Osteoblast (primary cell): ENCODE measurements around the gene CCT3. TPM values are rescaled to one million over a fixed set of nuclear protein-coding genes. Genes with fewer than 3 reads are reported as not detected.

Experiments
- DNase-seq: peaks from one replicate; pipeline ENCODE4 v3.0.0; 2011; ENCODE audit warnings: low spot score, mixed read lengths; ENCODE audit not compliant: insufficient read length; ENCODE audit errors: missing footprints
- H2AFZ ChIP-seq: 2 replicates; pipeline ENCODE4 v1.6.0; 2011; ENCODE audit warnings: mild to moderate bottlenecking, low read length
- H3K27ac ChIP-seq: 2 replicates; pipeline ENCODE4 v1.5.1; 2011; ENCODE audit warnings: mild to moderate bottlenecking, low read depth, low read length, moderate library complexity
- H3K27me3 ChIP-seq: 2 replicates; pipeline ENCODE4 v1.6.0; 2012; ENCODE audit warnings: mild to moderate bottlenecking, control low read depth, inconsistent platforms, low read length, moderate library complexity; ENCODE audit not compliant: insufficient read depth
- H3K36me3 ChIP-seq: 2 replicates; pipeline ENCODE4 v1.5.1; 2011; ENCODE audit warnings: mild to moderate bottlenecking, low read length, control low read depth, moderate library complexity; ENCODE audit not compliant: insufficient read depth
- H3K4me1 ChIP-seq: 2 replicates; pipeline ENCODE4 v1.5.1; 2011; ENCODE audit warnings: mild to moderate bottlenecking, low read length, control low read depth, moderate library complexity; ENCODE audit not compliant: insufficient read depth
- H3K4me2 ChIP-seq: 2 replicates; pipeline ENCODE4 v1.6.0; 2011; ENCODE audit warnings: mild to moderate bottlenecking, low read length; ENCODE audit not compliant: insufficient read depth
- H3K4me3 ChIP-seq: fragments of 200-600 bp; sonication (generic); 3 replicates; pipeline ENCODE4 v1.5.1; 2012; ENCODE audit warnings: mild to moderate bottlenecking, low read length, inconsistent platforms; ENCODE audit not compliant: insufficient read depth
- H3K79me2 ChIP-seq: 2 replicates; pipeline ENCODE4 v1.6.0; 2012; ENCODE audit warnings: mild to moderate bottlenecking, low read length, control low read depth, inconsistent platforms; ENCODE audit not compliant: insufficient read depth
- H3K9me3 ChIP-seq: 2 replicates; pipeline ENCODE4 v1.5.1; 2011; ENCODE audit warnings: low read depth, low read length, control low read depth
- H4K20me1 ChIP-seq: 2 replicates; pipeline ENCODE4 v1.6.0; 2012; ENCODE audit warnings: mild to moderate bottlenecking, low read length, control low read depth; ENCODE audit not compliant: insufficient read depth
- total RNA-seq: library from RNA; depleted of rRNA; stranded (reverse); fragments of >200 nt; gene quantifications from 2 replicates; pipeline ENCODE4 v1.2.3, GENCODE V29; 2012
- TF ChIP-seq, protein P1 (sequence below): IDR thresholded peaks from 2 replicates; pipeline ENCODE4 v1.5.1; 2011; ENCODE audit warnings: mild to moderate bottlenecking, low read depth, low read length, moderate library complexity; ENCODE audit errors: extremely low read depth

The CCT3 gene
- total RNA-seq, 1 donor, result 258 TPM

- Histone ChIP-seq H3K9me3 (no peaks in the 10 kb centered on the region), H3K79me2 (no peaks in the 10 kb centered on the region), H4K20me1 (no peaks in the 10 kb centered on the region), H3K4me2 (no peak overlapping the region), H2AFZ (peak overlapping the region; percentile 15), H3K27ac (no peak overlapping the region), H3K36me3 (no peaks in the 10 kb centered on the region), H3K4me3 (no peak overlapping the region), H3K27me3 (peaks cover 20% of the 10 kb centered on the region), H3K4me1 (no peaks in the 10 kb centered on the region)
- TF ChIP-seq, protein P1, sequence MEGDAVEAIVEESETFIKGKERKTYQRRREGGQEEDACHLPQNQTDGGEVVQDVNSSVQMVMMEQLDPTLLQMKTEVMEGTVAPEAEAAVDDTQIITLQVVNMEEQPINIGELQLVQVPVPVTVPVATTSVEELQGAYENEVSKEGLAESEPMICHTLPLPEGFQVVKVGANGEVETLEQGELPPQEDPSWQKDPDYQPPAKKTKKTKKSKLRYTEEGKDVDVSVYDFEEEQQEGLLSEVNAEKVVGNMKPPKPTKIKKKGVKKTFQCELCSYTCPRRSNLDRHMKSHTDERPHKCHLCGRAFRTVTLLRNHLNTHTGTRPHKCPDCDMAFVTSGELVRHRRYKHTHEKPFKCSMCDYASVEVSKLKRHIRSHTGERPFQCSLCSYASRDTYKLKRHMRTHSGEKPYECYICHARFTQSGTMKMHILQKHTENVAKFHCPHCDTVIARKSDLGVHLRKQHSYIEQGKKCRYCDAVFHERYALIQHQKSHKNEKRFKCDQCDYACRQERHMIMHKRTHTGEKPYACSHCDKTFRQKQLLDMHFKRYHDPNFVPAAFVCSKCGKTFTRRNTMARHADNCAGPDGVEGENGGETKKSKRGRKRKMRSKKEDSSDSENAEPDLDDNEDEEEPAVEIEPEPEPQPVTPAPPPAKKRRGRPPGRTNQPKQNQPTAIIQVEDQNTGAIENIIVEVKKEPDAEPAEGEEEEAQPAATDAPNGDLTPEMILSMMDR, result peak; percentile 77
- DNase-seq, result peak; percentile 97
Observed at GRCh38 chr1:156383023-156383422, 44.9 kb upstream of the CCT3 start.

DNA sequence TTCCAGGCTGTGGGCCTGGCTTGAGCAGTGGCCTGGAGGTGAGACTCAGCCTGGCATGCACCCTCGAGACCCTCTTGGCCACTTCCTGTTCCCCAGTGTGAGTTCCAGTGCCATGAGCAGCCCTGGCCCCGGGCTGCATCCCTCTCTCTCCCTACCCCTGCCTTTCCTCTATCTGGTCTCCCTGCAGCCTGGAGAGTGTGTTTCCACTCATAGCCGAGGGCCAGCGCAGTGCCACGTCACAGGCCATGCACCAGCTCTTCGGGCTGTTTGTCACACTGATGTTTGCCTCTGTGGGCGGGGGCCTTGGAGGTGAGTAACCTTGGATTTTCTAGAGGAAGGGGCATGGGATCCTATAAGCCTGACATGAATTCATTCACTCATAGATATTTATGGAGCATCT, 44.5 kb upstream of the CCT3 start:
- Histone ChIP-seq H2AFZ (no peak overlapping the region), H3K4me1 (no peaks in the 10 kb centered on the region), H3K79me2 (no peaks in the 10 kb centered on the region), H3K4me2 (no peak overlapping the region), H3K9me3 (no peaks in the 10 kb centered on the region), H3K27ac (no peak overlapping the region), H3K4me3 (no peak overlapping the region), H4K20me1 (no peaks in the 10 kb centered on the region), H3K27me3 (peaks cover 15% of the 10 kb centered on the region), H3K36me3 (no peaks in the 10 kb centered on the region)
- TF ChIP-seq, protein P1, result no peak
- DNase-seq, result peak; percentile 74

DNA sequence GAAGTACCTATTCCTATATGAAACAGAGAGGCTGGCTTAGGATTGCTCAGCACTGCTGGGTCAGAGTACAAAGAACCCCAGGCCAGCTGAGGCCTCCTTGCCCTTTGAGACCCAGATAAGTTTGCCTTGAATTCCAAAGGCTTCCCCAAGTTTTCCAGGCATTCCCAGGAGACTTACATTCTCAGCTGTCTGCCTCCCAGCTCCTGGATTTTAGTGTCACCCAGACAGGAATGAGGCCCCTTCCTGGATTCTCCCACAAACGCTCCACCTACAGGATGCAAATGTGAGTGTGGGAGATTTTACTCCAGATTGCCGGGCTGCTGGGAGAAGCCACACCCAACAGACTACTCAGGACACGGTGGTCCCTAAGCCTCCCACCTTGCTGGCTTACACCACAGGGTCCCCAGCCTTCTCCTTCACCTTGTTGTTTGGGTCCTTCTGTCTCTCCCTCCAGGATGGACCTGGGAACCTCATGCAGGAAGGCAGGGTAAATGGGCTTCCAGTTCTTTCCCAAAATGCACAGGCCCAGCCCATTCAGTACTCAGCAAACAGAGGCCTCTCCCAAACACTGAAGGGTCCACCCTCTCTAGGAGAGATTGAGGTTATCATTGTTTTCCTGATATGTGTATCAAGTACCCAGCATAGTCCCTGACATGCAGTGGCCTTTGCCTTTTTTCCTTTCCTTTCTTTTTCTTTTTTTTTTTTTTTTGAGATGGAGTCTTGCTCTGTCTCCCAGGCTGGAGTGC, 41.5 kb upstream of the CCT3 start:
- no peak overlapping the region for H3K27ac ChIP-seq
- H3K4me1 ChIP-seq, result no peaks in the 10 kb centered on the region
- no peaks in the 10 kb centered on the region for H4K20me1 ChIP-seq
- no peak overlapping the region for H3K4me3 ChIP-seq
- peak; percentile 79 for DNase-seq
- no peaks in the 10 kb centered on the region for H3K9me3 ChIP-seq
- H3K27me3 ChIP-seq, result no peaks in the 10 kb centered on the region
- no peaks in the 10 kb centered on the region for H3K36me3 ChIP-seq
- TF ChIP-seq, protein P1, result no peak
- H2AFZ ChIP-seq, result no peak overlapping the region
- H3K4me2 ChIP-seq, result no peak overlapping the region
- H3K79me2 ChIP-seq, result no peaks in the 10 kb centered on the region

DNA sequence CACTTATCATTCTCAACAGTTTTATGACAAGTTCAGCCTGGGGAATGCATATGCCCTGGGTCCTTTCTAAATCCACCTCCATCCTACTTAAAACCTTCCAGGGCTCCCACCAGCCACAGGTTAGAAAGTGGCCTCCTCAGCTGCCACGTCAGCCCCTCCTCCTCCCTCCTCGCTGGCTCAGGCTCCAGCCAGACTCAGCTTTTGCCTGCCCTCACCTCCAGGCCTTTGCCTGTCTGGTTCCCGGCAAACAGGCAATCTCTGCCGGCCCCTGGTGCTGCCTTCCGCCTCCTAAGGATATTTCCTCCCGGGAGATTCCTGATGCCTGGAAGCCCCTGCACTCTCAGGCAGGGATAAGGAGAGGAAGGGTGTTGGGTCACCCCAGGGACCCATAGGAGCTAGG, 40.5 kb upstream of the CCT3 start:
- Histone ChIP-seq H4K20me1 (no peaks in the 10 kb centered on the region), H3K27me3 (peaks cover 7% of the 10 kb centered on the region), H3K4me3 (no peak overlapping the region), H3K4me2 (no peak overlapping the region), H2AFZ (no peak overlapping the region), H3K9me3 (no peaks in the 10 kb centered on the region), H3K27ac (no peak overlapping the region), H3K79me2 (no peaks in the 10 kb centered on the region), H3K4me1 (no peaks in the 10 kb centered on the region), H3K36me3 (no peaks in the 10 kb centered on the region)
- TF ChIP-seq, protein P1, result no peak
- peak; percentile 44 for DNase-seq
